Hepatocyte (in vitro differentiated cells): ENCODE measurements around the gene TMEM74B.

Experiments
- EZH2phosphoT487 ChIP-seq: fragments of 200-600 bp; sonication (generic); IDR thresholded peaks from one replicate; pipeline ENCODE4 v1.6.1; 2018; ENCODE audit warnings: antibody characterized with exemption, mild to moderate bottlenecking, low read depth, moderate library complexity; ENCODE audit not compliant: unreplicated experiment, severe bottlenecking
- TF ChIP-seq, protein P1 (sequence below): fragments of 200-600 bp; sonication (generic); IDR thresholded peaks from 2 replicates; pipeline ENCODE4 v1.5.1; 2016; ENCODE audit warnings: antibody characterized with exemption, mild to moderate bottlenecking; ENCODE audit not compliant: poor library complexity

DNA sequence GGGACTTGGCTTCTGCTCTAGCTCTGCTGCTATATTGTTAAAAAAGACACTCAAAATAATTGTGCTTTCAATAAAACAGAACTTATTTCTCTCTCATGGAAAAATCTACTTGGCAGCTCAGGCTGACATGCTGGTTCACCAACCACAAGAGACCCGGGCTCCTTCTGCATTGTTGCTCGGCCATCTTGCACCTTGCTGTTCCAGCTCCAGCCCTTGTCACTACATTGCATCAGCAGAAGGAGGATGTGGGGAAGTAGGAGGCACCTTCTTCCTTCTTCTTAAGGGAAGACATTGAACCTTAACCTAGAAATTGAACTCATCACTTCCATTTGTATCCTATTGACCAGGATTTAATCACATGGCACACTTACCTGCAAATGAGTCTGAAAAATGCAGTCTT lies 11.9 kb upstream of the TMEM74B start:
- TF ChIP-seq, protein P1, sequence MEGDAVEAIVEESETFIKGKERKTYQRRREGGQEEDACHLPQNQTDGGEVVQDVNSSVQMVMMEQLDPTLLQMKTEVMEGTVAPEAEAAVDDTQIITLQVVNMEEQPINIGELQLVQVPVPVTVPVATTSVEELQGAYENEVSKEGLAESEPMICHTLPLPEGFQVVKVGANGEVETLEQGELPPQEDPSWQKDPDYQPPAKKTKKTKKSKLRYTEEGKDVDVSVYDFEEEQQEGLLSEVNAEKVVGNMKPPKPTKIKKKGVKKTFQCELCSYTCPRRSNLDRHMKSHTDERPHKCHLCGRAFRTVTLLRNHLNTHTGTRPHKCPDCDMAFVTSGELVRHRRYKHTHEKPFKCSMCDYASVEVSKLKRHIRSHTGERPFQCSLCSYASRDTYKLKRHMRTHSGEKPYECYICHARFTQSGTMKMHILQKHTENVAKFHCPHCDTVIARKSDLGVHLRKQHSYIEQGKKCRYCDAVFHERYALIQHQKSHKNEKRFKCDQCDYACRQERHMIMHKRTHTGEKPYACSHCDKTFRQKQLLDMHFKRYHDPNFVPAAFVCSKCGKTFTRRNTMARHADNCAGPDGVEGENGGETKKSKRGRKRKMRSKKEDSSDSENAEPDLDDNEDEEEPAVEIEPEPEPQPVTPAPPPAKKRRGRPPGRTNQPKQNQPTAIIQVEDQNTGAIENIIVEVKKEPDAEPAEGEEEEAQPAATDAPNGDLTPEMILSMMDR = no peak
- no peak for TF ChIP-seq EZH2phosphoT487
